Bone marrow (tissue), 2 donors: ENCODE measurements around the gene RFX3.

Experiments used
- DNase-seq, 2 donors: peaks; one replicate each; lab custom pipeline; 2025; lab: John Stamatoyannopoulos, UW

The RFX3 gene

DNA sequence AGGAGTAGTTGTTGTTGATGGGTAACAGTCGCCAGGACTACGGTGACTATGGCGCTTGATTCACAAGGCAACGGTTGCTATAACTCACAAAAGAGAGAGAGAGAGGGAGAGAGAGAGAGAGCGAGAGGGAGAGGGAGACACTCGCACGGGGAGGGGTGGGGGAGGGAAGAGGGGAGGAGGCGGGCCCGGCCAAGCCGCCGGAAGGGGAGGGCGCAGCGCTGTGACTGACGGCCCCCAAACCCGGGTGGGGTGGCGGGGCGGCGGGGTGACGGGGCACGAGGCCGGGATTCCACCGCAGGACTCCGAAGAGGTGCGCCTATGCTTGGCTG lies at the start of gene RFX3:
TSS of gene RFX3 (minus strand) at position 166 of the 329 bp plus-strand sequence. CDS start 130,413 bp downstream, outside the sequence.
- DNase-seq: peak in 1 of 2 donors; percentile 90

GRCh38 chr9:3571500-3571899 lies 45.7 kb upstream of the RFX3 start:
- DNase-seq: no peak

GRCh38 chr9:3569529-3569928 lies 43.7 kb upstream of the RFX3 start:
- DNase-seq: no peak

- no peak for DNase-seq
These were observed 42.2 kb upstream of the RFX3 start for GRCh38 chr9:3567988-3568387.

DNA sequence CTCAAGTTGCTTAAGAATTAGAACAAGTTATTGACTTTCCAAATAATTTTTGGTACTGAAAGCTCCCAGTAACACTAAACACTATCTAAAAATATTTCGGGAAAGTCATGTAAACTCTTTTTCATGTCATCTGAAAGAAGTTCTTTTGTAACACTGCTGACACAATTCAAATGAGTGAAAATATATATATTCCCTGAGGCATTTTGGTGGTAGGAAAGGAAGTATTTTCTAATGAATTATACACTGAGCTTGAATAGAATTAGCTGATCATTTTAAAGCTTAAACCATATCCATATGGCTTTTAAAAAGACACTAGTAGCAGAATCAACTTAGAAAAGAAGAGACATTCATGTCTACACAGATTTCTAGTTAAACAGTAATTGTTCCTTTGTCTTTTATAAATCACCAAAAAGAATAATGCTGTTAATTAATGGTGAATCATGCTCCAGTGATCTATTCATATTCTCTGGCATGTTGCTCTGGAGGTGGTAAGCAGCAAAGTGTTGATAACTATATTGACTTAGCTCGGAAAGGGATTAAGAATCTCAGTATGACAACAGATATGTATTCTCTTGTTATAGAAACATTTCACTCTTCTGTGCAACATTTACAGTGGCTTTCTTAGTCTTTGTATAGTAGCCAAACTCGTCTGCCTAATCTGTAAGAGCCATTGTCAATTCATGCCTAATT lies 27.4 kb upstream of the RFX3 start:
- DNase-seq: no peak

DNA sequence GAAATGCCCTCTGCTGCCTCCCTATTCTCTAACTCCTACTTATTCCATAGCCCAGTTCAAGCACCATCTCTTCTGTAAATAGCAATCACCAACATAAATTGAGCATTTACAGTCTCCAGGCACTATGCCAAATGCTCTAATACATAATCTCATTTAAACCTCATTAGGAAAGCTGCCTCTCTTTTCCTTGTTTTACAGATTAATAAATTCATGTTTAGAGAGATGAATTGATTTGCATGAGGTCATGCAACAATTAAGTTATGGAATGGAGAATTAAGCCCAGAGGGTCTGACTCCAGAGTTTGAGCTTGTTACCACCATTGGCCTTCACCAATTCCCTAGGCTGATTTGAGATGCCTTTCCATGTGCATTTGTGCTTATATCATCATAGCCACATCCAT lies 23.4 kb upstream of the RFX3 start:
- no peak for DNase-seq

DNA sequence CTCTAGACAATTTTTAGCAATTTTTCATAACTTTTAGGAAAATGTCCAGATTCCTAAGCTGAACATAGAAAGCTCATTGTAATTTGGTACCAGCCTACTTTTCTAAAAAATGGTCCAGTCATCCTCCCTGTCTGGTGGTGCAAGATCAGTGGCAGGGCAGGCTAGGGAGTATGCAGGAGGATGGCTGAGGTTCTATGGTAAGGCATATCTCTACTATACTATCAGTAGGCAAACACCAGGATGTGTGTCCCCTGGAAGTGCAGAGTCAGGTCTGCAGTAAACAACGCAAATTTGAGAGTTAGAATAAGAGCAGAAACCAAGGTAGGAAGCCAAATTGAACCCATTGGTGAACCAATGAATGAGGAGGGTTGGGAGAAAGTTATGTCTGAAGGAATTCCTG lies 22.8 kb upstream of the RFX3 start:
- no peak for DNase-seq

DNA sequence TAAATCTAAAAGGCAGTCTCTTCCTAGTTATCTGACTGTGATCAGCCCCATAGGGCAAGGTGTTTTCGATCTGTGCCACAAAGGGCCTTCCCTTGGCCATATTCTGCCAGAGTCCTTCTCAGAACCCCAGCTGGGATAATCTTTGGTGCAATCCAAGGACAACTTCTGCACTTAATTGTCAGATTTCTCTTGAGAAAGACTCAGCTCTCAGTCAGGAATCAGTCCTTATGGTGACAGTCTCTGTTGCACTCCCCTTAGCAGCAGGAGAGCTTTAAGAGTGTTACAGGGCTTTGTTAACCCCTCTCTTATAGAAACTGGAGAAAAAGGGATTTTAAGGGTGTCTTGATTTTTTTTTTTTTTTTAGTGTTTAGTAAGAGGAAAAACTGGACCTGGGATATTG lies 15.4 kb upstream of the RFX3 start:
- DNase-seq: no peak

DNA sequence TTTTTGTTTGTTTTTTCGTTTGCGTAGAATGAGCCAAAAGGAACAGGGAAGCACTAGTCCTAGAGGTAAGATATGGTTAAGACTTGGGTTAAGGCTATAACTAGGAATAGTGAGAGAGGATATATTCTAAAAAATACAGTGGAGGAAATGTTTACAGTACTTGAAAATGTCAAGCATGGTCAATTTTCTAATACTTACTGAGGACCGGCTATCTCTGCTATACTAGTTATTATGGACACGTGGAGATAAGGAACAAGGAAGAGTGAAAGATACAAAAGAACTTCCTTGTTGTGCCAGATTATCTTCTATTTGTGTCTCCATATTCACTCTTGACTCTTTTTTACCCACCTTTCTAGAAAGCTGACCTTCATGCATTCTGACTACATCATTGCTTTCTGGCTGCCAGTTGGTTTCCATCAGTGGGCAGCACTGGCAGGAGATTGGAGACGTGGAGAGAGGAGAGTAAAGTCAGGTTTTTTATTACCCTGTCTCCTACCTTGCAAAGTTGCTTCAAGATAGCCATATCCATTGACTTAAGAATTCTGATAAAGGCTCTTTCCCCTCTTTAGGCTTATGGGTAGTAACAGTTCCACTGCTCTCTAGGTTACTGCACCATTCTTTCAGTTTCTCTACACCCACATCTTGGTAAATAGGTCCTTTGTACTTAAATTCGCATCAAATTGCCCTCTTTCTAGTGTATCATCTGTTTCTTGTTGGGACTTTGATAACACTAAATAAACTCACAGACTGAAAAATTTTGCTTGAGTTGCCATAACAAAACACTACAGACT lies 9.0 kb upstream of the RFX3 start:
- no peak for DNase-seq

GRCh38 chr9:3532158-3532557 lies 6.4 kb upstream of the RFX3 start:
- no peak for DNase-seq

GRCh38 chr9:3528451-3528850 lies 2.6 kb upstream of the RFX3 start:
- peak in 1 of 2 donors; percentile 41 for DNase-seq

- DNase-seq: peak in 1 of 2 donors; percentile 34
These were observed 1.5 kb upstream of the RFX3 start for GRCh38 chr9:3526997-3527940.

DNA sequence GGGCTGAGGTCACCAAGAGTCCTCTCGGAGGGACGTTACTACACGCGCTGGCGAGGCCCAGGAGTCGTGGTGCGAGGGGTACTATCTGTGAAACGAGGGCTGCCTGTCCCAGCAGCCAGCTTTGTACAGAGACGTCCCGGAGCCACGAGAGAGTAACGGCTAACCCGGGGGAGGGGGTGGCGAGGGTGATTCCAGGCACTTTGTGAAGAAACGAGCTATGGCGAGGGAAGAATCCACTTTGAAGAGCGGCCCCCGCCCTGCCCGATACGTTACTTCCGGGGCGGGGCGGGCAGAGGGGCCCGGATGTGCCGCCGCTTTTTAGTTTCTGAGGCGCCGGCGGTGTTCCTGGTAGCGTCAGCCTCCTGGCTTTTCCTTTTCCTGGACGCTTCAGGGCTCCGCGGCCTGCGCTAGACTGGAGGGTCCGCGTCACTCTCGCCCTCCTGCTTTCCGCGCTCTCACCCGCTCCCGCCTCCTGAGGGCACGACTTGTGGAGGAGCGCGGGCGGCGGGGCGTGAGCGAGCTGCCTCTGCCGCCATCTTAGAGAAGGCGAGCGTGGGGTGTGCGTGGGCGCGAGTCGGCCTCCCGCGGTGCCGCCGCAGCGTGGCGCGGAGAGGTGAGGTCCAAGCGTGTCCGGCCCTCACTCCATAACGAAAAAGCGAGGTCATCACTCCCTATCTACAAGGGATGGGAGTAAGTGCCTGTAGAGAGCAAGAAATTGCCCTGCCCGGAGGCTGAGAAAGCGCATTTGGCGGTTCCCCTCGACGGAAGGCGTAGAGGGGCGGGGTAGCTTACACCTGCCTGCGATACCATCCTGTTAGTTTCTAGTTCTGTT lies 580 bp upstream of the RFX3 start:
- DNase-seq: peak; percentile 75 to 88

DNA sequence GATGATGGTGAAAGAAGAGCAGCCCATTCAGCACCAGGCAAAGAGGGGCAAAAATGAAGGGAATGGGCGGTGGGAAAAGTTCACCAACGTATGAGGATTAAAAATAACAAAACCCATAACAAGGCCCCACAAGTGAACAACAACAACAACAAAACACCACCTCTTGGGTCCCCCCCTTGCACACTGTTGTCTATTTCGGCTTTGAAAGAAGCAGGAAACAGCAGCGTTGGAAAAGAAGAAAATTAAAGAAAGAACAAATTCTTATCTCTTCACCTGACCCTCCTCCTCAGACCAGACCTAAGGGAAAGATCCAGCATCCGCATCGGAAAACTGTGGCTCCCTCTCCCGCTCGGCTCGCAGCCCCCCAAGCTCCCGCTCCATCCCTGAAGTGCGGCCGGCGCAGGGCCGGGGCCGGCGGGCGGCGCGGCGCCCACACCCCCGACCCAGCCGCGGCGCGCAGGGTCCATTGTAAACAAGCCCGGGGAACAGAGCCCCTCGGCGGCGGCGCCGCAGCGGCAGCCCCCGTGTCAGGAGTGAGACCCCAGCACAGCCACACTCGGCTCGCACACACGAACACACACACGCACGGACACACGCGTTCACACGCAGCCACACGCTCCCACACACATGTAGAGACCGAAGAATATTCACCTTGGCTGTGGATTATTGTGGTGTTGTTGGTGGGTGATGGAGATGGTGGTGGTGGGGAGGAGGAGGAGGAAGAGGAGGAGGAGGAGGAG lies 535 bp downstream of the RFX3 start:
- DNase-seq: no peak

- no peak for DNase-seq
These were observed 3.8 kb downstream of the RFX3 start for GRCh38 chr9:3521966-3522365.

DNA sequence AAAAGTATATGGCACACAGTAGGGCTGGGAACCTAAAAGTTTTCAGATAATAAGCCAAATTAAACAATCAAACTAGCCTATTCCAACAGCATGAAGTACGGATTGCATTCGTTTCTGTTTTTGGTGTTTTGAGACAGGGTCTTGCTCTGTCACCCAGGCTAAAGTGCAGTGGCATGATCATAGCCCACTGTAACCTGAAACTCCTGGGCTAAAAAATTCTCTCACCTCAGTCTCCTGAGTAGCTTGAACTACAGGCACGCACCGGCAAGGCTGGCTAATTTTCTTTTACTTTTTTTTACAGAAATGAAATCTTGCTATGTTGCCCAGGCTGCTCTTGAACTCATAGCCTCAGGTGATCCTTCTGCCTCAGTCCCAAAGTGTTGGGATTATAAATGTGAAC lies 5.2 kb downstream of the RFX3 start:
- no peak for DNase-seq

DNA sequence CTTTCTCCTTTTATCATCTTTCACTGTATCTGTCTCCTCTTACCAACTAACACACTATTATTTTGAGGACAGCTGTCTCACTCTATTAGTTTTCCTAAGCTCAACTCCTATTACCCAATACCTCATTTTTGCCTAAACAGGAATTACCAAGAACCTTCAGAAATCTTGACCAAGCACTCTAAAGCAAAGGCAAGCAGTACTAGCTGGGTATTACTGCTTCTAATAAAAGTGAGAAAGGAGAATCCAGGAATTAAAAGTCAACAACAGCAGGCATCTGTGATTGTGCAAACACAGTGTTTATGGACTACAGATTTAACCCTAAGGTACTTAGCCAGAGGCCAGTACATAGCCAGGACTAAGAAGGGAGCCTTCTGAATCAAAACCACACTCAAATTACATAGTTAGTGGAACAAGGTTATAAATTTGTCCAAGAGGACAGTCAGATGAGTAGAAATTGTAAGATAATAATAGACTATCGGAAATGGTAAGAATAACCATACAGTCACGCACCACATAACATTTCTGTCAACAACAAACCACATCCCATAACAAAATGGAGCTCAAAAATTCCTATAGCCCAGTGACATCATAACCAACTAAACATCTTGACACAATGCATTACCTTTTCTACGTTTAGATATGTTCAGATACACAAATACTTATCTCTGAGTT lies 8.3 kb downstream of the RFX3 start:
- DNase-seq: no peak

- DNase-seq: no peak
These were observed 9.0 kb downstream of the RFX3 start for GRCh38 chr9:3516667-3517330.

- DNase-seq: no peak
These were observed 10.4 kb downstream of the RFX3 start for GRCh38 chr9:3515405-3515804.

GRCh38 chr9:3514786-3515185 lies 11.0 kb downstream of the RFX3 start:
- no peak for DNase-seq
